ENCODE measurements around the gene HOXA3.

GRCh38 chr7:27173956-27174873, 21.8 kb upstream of the HOXA3 start, which contains the start of gene HOXA10:
- TF ChIP-seq POLR2A (IDR thresholded peaks at IDR 0.05; ENCODE audit: low read depth): no peak
- TF ChIP-seq CTCF (IDR thresholded peaks at IDR 0.05): no peak
- no peak for TF ChIP-seq POLR2AphosphoS5 (IDR thresholded peaks at IDR 0.05)
- TF ChIP-seq EP300 (IDR thresholded peaks at IDR 0.05): no peak

Data from esophagus muscularis mucosa (tissue), 4 donors.